ENCODE data around the gene SNAI3.
A peak's percentile ranks its signal among the peaks of the same experiment; 100 is the strongest.

Gene SNAI3

GRCh38 chr16:88665570-88665969 lies 20.7 kb downstream of the SNAI3 start:
- DNase-seq (ENCODE audit: low spot score): no peak

DNA sequence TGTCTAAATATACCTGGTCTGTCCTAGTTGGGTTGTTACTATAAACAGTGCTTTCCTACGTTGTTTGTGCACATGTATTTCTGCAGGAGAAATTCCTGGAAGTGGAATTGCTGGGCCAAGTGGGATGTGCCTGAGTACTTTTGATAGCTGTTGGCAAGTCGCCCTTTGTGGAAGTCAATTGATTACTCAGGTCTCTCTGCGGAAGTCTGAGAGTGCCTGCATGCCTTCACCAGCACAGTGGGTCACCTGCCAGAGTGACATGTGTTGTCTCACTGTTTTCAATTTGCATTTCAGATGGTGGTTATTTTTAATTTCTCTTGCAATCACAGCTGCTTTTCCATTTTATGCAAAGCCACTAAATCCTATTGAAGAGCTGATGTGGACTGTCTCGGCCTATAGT lies 21.2 kb downstream of the SNAI3 start:
- no peak for DNase-seq (ENCODE audit: low spot score)

GRCh38 chr16:88662843-88663606 lies 23.3 kb downstream of the SNAI3 start, which contains the start of gene MVD:
Gene MVD, minus strand, starts transcription at chr16:88663091. Its CDS starts 11 bp downstream, at chr16:88663080.
- DNase-seq (ENCODE audit: low spot score): peak; percentile 99

DNA sequence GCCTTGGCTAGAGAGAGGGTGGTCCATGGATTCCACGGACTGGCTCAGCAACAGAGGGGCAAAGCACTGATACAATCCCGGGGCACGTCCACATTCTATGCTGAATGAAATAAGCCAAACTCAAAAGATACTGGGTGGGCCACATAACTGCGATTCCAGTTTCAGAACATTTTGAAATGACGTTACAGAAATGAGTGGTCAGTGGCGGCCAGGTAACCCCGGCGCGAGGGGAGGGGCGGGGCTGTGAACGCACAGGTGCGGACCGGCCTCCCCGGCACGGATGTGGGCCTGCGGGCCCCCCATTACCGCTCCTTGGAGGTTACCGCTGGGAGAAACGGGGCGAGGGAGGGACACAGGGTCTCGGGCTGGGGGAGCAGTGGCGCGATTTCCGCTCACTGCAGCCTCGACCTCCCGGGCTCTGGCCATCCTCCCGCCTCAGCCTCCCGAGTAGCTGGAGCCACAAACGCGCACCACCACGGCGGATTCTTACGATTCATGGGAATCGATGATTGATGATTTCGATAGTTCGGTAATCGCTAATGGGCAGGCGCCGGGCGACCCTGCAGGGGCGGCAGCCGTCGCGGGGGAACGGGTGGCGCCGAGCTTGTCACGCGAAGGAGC lies 24.0 kb downstream of the SNAI3 start:
- DNase-seq (ENCODE audit: low spot score): no peak

- DNase-seq (ENCODE audit: low spot score): no peak
Observed at GRCh38 chr16:88661468-88661867, 24.8 kb downstream of the SNAI3 start.

DNA sequence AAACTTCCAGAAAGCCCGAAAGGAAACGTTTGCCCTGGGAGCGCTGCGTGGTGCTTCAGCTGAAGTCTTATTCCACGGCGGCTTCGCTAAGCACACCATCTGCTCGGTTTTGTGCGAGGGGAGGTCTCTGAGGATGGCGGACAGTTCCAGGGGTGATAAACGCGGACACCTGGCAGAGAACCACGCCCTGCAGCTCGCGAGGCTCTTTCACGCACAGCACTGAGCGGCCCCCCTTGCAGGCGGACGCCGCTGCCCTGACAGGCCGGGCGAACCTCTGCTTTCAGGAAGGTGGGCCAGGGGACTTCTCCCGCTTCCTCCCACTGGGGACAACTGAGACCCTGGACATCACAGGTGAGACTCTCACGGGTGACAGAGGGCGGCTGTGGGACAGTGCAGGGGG lies 27.1 kb downstream of the SNAI3 start:
- no peak for DNase-seq (ENCODE audit: low spot score)

GRCh38 chr16:88658714-88659113 lies 27.6 kb downstream of the SNAI3 start:
- no peak for DNase-seq (ENCODE audit: low spot score)

DNA sequence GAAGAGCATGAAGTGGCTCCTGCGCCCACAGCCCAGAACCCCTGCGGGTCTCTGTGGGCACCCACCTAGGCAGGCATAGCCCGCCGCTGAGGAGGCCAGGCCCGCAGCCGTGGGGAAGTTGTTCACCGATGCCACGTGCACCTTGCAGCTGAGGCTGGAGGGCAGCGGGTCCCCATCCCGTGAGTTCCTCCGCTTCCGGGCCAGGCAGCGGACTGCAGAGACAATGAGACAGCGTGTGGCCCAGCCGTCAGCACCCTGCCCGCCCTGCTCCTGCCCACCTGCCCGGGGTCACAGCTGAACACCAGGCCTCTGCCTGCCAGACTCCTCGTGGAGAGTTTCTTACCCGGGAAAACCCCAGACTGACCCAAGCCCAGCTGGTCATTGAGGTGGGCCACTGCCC lies 28.9 kb downstream of the SNAI3 start:
- DNase-seq (ENCODE audit: low spot score): no peak

- DNase-seq (ENCODE audit: low spot score): no peak
Observed at GRCh38 chr16:88656291-88656980, 29.9 kb downstream of the SNAI3 start.

- DNase-seq (ENCODE audit: low spot score): no peak
Observed at GRCh38 chr16:88655733-88656281, 30.5 kb downstream of the SNAI3 start.

DNA sequence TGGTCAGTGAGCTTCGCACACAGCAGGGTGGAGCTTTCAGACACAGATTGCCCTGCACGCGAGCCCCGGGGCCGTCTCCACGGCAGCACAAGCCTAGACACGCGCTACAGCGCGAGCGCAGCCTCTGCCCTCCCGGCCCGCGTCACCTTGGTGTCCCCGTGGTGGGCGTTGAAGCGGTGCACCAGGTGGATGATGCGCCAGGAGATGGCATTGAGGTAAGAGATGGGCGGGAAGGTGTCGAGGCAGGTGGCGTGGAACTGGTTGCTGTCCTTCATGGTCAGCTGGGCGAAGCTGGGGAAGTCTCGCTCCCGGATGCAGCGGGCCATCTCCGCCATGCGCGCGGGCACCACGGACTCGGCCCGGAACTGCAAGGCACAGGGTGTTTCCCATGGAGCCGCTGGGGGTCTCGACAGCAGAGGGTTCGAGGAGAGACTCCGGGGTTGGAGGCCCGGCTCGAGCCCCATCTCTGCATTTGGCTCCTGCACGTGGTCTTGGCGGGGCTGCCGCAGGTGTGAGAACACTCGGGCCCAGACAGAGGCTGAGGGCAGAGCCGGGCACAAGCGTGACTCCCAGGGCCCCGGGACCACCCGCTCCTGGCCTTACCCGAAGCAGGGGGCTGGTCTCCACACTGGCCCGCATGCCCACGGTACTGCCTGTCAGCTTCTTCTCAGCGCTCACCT lies 31.1 kb downstream of the SNAI3 start:
- no peak for DNase-seq (ENCODE audit: low spot score)

- no peak for DNase-seq (ENCODE audit: low spot score)
Observed at GRCh38 chr16:88654363-88655052, 31.8 kb downstream of the SNAI3 start.

- no peak for DNase-seq (ENCODE audit: low spot score)
Observed at GRCh38 chr16:88653596-88654362, 32.5 kb downstream of the SNAI3 start.

DNA sequence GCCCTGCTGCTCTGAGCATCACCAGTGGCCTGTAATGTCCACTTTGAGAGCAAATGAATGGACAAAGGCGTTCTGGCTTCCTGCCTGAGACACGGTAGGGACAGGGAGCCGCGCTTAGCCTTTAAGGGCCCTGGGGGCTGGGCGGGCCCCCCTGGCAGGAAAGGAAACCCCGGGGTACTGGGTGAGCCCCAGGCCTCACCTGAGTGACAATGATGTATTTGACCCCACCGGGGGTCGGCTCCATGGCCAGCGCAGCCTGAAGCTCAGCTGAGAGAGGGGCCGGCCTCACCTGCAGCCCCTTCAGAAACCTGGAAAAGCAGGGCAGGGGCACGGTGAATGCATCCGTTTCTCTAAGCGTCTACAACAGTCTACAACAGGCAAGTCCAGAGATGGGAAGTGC lies 33.2 kb downstream of the SNAI3 start:
- DNase-seq (ENCODE audit: low spot score): no peak

DNA sequence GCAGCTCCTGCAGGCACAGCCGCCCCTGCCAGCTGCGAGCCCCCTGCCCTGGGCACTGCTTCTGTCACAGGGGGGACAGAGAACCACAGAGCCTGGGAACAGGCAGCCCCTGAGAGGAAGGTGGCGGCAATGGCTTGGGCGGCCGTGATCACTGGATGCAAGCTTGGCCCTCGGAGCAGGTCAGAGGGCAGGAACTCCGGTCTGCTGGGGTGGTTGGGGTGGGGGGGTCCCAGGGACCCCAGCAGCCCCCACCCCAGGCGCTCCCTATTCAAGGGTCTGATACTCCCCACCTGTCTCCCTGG lies 33.6 kb downstream of the SNAI3 start:
- DNase-seq (ENCODE audit: low spot score): no peak

DNA sequence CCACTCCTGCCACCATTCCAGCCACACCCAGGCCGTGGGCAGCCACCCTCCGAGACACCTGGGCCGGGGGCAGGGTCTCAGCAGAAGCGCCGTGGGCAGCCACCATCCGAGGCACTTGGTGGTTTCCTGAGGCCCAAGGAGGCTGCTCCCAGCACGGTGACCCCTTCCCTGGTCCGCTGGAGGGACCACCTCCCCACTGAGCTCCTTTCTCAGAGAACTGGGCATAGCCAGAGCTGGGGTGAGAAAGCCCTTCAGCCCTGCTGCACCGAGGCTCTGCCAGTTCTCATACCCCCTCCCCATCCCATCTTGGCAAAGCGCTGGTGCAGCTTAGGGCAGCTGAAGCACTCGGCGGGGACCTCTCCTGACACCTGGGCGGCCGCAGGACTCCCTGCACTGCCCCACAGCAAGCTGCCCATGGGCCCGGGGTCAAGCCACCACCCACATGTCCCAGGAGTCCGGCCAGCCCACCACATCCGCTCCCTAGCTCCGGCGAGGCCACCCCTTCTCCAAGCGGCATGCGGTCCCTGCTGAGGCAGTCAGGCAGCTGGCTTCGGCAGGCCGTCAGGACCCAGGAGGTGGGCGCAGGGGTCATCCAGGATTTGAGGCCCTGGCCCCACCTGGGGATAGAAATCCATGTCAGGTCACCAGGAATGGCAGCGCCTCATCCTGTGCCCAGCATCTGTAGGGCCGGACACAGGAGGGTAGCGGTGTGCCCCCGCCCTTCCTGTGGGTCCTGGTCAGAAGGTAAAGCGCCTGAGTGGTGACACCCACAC lies 34.1 kb downstream of the SNAI3 start:
- no peak for DNase-seq (ENCODE audit: low spot score)

DNA sequence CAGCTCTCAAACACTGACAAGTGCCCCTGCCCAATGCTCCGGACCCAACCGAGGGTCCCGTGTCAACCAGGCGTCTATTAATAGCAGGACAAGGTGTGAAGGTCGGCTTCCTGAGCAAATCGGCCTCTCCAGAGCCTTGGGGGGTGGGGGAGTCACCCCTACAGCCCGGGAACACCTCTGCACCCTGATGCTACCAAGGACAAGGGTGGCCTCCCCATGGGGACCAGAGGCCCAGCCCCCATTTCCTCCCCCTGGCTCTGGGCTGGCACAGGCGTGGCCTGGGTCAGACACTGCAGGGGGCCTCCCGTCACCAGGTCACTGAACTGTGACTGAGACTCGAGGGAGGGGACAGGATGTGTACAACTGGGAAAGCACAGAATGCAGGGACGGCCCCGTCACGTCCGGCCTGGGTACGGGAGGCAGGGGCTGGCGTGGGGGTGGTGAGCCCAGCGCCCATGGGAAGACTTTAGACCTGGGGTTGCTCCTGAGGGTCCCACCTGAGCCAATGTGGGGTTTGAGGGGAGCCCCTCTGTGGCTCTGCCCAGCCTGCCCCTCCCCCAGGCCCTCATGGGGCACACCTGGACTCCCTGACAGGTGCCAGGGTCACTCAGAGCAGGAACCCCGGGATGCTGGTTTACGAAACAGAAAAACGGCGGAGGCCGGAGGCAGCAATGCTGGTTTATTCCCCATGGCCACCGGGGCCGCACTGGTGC lies 34.9 kb downstream of the SNAI3 start:
- DNase-seq (ENCODE audit: low spot score): peak; percentile 67

DNA sequence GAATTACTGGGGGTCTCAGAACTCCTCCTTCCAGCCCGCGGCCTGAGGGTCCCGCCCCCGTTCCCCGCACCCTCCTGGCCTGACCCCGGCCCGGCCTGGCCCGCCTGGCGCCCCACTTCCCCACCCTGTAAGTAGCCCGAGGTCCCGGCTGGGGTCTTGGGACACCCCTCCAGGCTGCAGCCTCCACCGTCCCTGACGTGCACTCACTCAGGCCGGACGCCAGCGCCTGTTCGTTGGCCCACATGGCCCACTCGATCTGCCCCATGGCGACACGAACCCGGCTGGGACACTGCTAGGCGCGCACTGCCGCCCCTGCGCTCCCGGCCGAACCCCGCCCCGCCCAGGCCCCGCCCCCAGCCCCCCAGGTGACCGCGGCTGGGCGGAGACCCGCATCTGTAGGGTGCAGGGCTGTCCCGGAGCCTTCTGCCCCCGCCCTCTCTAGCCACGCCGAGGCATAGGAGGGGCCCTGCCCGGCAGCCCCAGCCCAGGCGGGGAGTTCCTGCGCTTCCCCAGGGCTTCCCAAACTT lies 35.5 kb downstream of the SNAI3 start, which contains the start of gene CYBA:
TSS of gene CYBA (minus strand) at position 305 of the 527 bp plus-strand sequence. CDS start at position 265, 40 bp downstream.
- peak; percentile 73 for DNase-seq (ENCODE audit: low spot score)
